KMS-11 (cell line): ENCODE data around the gene EXOC7.
"Not testable (repeated sequence)": the region's sequence is repeated elsewhere in the genome, so short reads cannot be mapped to it uniquely, and the experiment has no call there.

Source experiments
- H2AFZ ChIP-seq: fragments of 200-600 bp; sonication (generic); 2 replicates; pipeline ENCODE4 v1.6.1; 2016; ENCODE audit warnings: antibody characterized with exemption, mixed run types, low read depth
- H3K27ac ChIP-seq: fragments of 200-600 bp; sonication (generic); 2 replicates; pipeline ENCODE4 v1.6.1; 2016; ENCODE audit warnings: mild to moderate bottlenecking, mixed run types
- H3K27me3 ChIP-seq: fragments of 200-600 bp; sonication (generic); 2 replicates; pipeline ENCODE4 v1.6.1; 2017; ENCODE audit warnings: mild to moderate bottlenecking, low read depth, mixed run types, moderate library complexity; ENCODE audit not compliant: insufficient read depth
- H3K36me3 ChIP-seq: fragments of 200-600 bp; sonication (generic); 2 replicates; pipeline ENCODE4 v1.6.1; 2017; ENCODE audit warnings: mild to moderate bottlenecking, mixed run types; ENCODE audit not compliant: insufficient read depth
- H3K4me1 ChIP-seq: fragments of 200-600 bp; sonication (generic); 2 replicates; pipeline ENCODE4 v1.6.1; 2016; ENCODE audit warnings: mild to moderate bottlenecking, low read depth, mixed run types; ENCODE audit not compliant: poor library complexity, severe bottlenecking
- H3K4me2 ChIP-seq: fragments of 200-600 bp; sonication (generic); 2 replicates; pipeline ENCODE4 v1.7.0; 2016; ENCODE audit warnings: mild to moderate bottlenecking, mixed run types
- H3K4me3 ChIP-seq: fragments of 200-600 bp; sonication (generic); IDR thresholded peaks from 2 replicates; pipeline ENCODE4 v1.6.1; 2017; ENCODE audit warnings: low read depth, low read length, mixed read lengths; ENCODE audit not compliant: insufficient read depth
- H3K79me2 ChIP-seq: fragments of 200-600 bp; sonication (generic); 2 replicates; pipeline ENCODE4 v1.6.1; 2016; ENCODE audit warnings: low read depth, mixed run types; ENCODE audit not compliant: insufficient read depth
- H3K9ac ChIP-seq: fragments of 200-600 bp; sonication (generic); 2 replicates; pipeline ENCODE4 v1.6.1; 2016; ENCODE audit warnings: mild to moderate bottlenecking, mixed run types
- H4K20me1 ChIP-seq: fragments of 200-600 bp; sonication (generic); 2 replicates; pipeline ENCODE4 v1.6.1; 2016; ENCODE audit warnings: mild to moderate bottlenecking, mixed run types; ENCODE audit not compliant: insufficient read depth
- CTCF ChIP-seq: fragments of 200-600 bp; sonication (generic); conservative IDR thresholded peaks from 2 replicates; pipeline ENCODE4 v1.6.1; 2017; ENCODE audit warnings: low read depth, mild to moderate bottlenecking, antibody characterized with exemption, low read length, moderate library complexity, mixed read lengths

The EXOC7 gene

GRCh38 chr17:76049239-76049638 lies 54.3 kb downstream of the EXOC7 start:
- no peaks in the 10 kb centered on the region for H3K79me2 ChIP-seq
- no peak overlapping the region for H2AFZ ChIP-seq
- no peak overlapping the region for H3K9ac ChIP-seq
- H3K4me2 ChIP-seq, result no peak overlapping the region
- no peaks in the 10 kb centered on the region for H3K4me1 ChIP-seq
- H4K20me1 ChIP-seq, result no peaks in the 10 kb centered on the region
- H3K4me3 ChIP-seq, result no peak overlapping the region
- no peak overlapping the region for H3K27ac ChIP-seq
- H3K36me3 ChIP-seq, result peaks cover 25% of the 10 kb centered on the region; the same call in 1 of the 2 replicates
- H3K27me3 ChIP-seq, result no peaks in the 10 kb centered on the region
- TF ChIP-seq CTCF, result no peak

GRCh38 chr17:76048711-76049110 lies 54.9 kb downstream of the EXOC7 start:
- no peak for TF ChIP-seq CTCF
- Histone ChIP-seq H3K4me3 (no peak overlapping the region), H3K27ac (no peak overlapping the region), H3K4me1 (no peaks in the 10 kb centered on the region), H2AFZ (no peak overlapping the region), H3K36me3 (peaks cover 25% of the 10 kb centered on the region; the same call in 1 of the 2 replicates), H3K27me3 (no peaks in the 10 kb centered on the region), H4K20me1 (no peaks in the 10 kb centered on the region), H3K4me2 (no peak overlapping the region), H3K79me2 (no peaks in the 10 kb centered on the region), H3K9ac (no peak overlapping the region)

GRCh38 chr17:76048025-76048605 lies 55.5 kb downstream of the EXOC7 start:
- Histone ChIP-seq H3K79me2 (no peaks in the 10 kb centered on the region), H4K20me1 (no peaks in the 10 kb centered on the region), H3K27ac (no peak overlapping the region), H3K9ac (no peak overlapping the region), H2AFZ (no peak overlapping the region), H3K4me1 (no peaks in the 10 kb centered on the region), H3K4me3 (no peak overlapping the region), H3K27me3 (no peaks in the 10 kb centered on the region), H3K4me2 (no peak overlapping the region), H3K36me3 (peaks cover 25% of the 10 kb centered on the region; the same call in 1 of the 2 replicates)
- TF ChIP-seq CTCF, result no peak

- H3K4me2 ChIP-seq, result no peak overlapping the region
- H3K27me3 ChIP-seq, result no peaks in the 10 kb centered on the region
- peaks cover 27% of the 10 kb centered on the region; the same call in 1 of the 2 replicates for H3K36me3 ChIP-seq
- no peak overlapping the region for H3K27ac ChIP-seq
- no peaks in the 10 kb centered on the region for H3K4me1 ChIP-seq
- no peak overlapping the region for H3K4me3 ChIP-seq
- no peaks in the 10 kb centered on the region for H3K79me2 ChIP-seq
- no peak overlapping the region for H2AFZ ChIP-seq
- no peak overlapping the region for H3K9ac ChIP-seq
- H4K20me1 ChIP-seq, result no peaks in the 10 kb centered on the region
- TF ChIP-seq CTCF, result no peak
Measured at GRCh38 chr17:76046064-76046463, 57.5 kb downstream of the EXOC7 start.

- H3K27me3 ChIP-seq, H3K4me1 ChIP-seq, H4K20me1 ChIP-seq, H3K4me3 ChIP-seq, H3K27ac ChIP-seq, H3K4me2 ChIP-seq, H3K9ac ChIP-seq, H2AFZ ChIP-seq, H3K79me2 ChIP-seq: not testable (repeated sequence)
- peaks cover 26% of the 10 kb centered on the region; the same call in 1 of the 2 replicates for H3K36me3 ChIP-seq
Measured at GRCh38 chr17:76044475-76045007, 59.0 kb downstream of the EXOC7 start.

- H3K4me1 ChIP-seq, H3K4me2 ChIP-seq, H3K79me2 ChIP-seq, H2AFZ ChIP-seq, H3K9ac ChIP-seq, H4K20me1 ChIP-seq, H3K27me3 ChIP-seq, H3K27ac ChIP-seq, H3K4me3 ChIP-seq: not testable (repeated sequence)
- peaks cover 12% of the 10 kb centered on the region; the same call in 1 of the 2 replicates for H3K36me3 ChIP-seq
Measured at GRCh38 chr17:76042868-76043267, 60.7 kb downstream of the EXOC7 start.
